A673 (cell line): ENCODE results near the gene MDK. TPM values are rescaled to one million over a fixed set of nuclear protein-coding genes. Genes with fewer than 3 reads are reported as not detected.

Source experiments
- BruUV-seq: library from RNA; stranded (reverse); fragments of 400-500 nt; replicated peaks from 2 replicates; lab custom pipeline; 2021; lab: Mats Ljungman, UMichigan
- CTCF ChIA-PET: fragments of 300-600 bp; sonication (Branson Sonifier 250); formaldehyde crosslinking; loops from one replicate; lab custom pipeline; 2022; ENCODE audit warnings: antibody characterized with exemption; lab: Charles Lee
- POLR2A ChIA-PET: fragments of 300-600 bp; sonication (Branson Sonifier 250); formaldehyde crosslinking; loops from one replicate; lab custom pipeline; 2022; ENCODE audit warnings: antibody characterized with exemption; ENCODE audit not compliant: low non-redundant PET; lab: Charles Lee
- DNase-seq: peaks from one replicate; pipeline ENCODE4 v3.0.0-alpha.2; 2015; ENCODE audit warnings: low spot score
- H3K27ac ChIP-seq: fragments of 200-600 bp; sonication (generic); 2 replicates; pipeline ENCODE4 v1.5.1; 2016; ENCODE audit warnings: mixed run types, low read depth, mild to moderate bottlenecking, mixed read lengths, antibody characterized with exemption, low read length; ENCODE audit not compliant: poor library complexity, severe bottlenecking
- H3K27me3 ChIP-seq: fragments of 200-600 bp; sonication (generic); replicated peaks from 2 replicates; pipeline ENCODE4 v1.6.1; 2017; ENCODE audit warnings: mixed run types, low read depth, mild to moderate bottlenecking, mixed read lengths, antibody characterized with exemption, low read length; ENCODE audit not compliant: insufficient read depth, poor library complexity
- H3K36me3 ChIP-seq: fragments of 200-600 bp; sonication (generic); 2 replicates; pipeline ENCODE4 v1.6.1; 2016; ENCODE audit warnings: mixed run types, mild to moderate bottlenecking, mixed read lengths, antibody characterized with exemption, low read length; ENCODE audit not compliant: insufficient read depth, poor library complexity, severe bottlenecking
- H3K4me1 ChIP-seq: fragments of 200-600 bp; sonication (generic); 2 replicates; pipeline ENCODE4 v1.6.1; 2017; ENCODE audit warnings: mixed run types, mild to moderate bottlenecking, mixed read lengths, antibody characterized with exemption, low read length; ENCODE audit not compliant: insufficient read depth, poor library complexity, severe bottlenecking
- H3K4me3 ChIP-seq: fragments of 200-600 bp; sonication (generic); 2 replicates; pipeline ENCODE4 v1.5.1; 2016; ENCODE audit warnings: low read depth, mixed run types, mild to moderate bottlenecking, mixed read lengths, low read length; ENCODE audit not compliant: poor library complexity, severe bottlenecking
- H3K9me3 ChIP-seq: fragments of 200-600 bp; sonication (generic); 2 replicates; pipeline ENCODE4 v1.6.1; 2016; ENCODE audit warnings: mixed run types, low read depth, mild to moderate bottlenecking, mixed read lengths, antibody characterized with exemption, low read length; ENCODE audit not compliant: poor library complexity, severe bottlenecking
- CTCF ChIP-seq: fragments of 300-800, 200-600 bp; sonication (generic); conservative IDR thresholded peaks from 2 replicates; pipeline ENCODE4 v1.5.1; 2017; ENCODE audit warnings: low read depth, mild to moderate bottlenecking, antibody characterized with exemption, low read length, moderate library complexity, mixed read lengths
- EZH2 ChIP-seq: fragments of 200-600 bp; sonication (generic); IDR thresholded peaks from 2 replicates; pipeline ENCODE4 v1.6.1; 2017; ENCODE audit warnings: borderline replicate concordance, low read depth, mild to moderate bottlenecking, mixed read lengths, antibody characterized with exemption, low read length; ENCODE audit not compliant: poor library complexity, severe bottlenecking
- intact Hi-C: fragments of 100-400 bp; cut with micrococcal nuclease; formaldehyde crosslinking; loops from one replicate; pipeline ENCODE4 v1.10.0; 2022; ENCODE audit not compliant: unreplicated experiment
- total RNA-seq: library from RNA; stranded (reverse); gene quantifications from 2 replicates; pipeline ENCODE4 v1.2.3, GENCODE V29; 2021

Gene MDK
- total RNA-seq, 1 experiment from 2014 or later = 252 TPM

GRCh38 chr11:46350695-46351094, 30.8 kb upstream of the MDK start:
- Histone ChIP-seq H3K9me3 (no peaks in the 10 kb centered on the region), H3K36me3 (peaks cover 4% of the 10 kb centered on the region), H3K4me1 (peaks cover 60% of the 10 kb centered on the region), H3K27ac (peak overlapping the region; percentile 2), H3K27me3 (no peaks in the 10 kb centered on the region), H3K4me3 (no peak overlapping the region)
- CTCF ChIA-PET = interaction anchor here (0.5 to 2.8 kb wide), 5 partner anchors 10 to 289 kb away, joined by 5 to 27 read pairs (median 7); partner anchors contain the start of gene CHRM4
- intact Hi-C loops = no loop called here
- POLR2A ChIA-PET = no interaction called here
- no peak for DNase-seq
- no peak for TF ChIP-seq CTCF
- no peak for TF ChIP-seq EZH2
- BruUV-seq = no TSS peak

GRCh38 chr11:46351148-46351547, 30.3 kb upstream of the MDK start:
- BruUV-seq = no TSS peak
- TF ChIP-seq EZH2 = no peak
- TF ChIP-seq CTCF = no peak

GRCh38 chr11:46351606-46352005, 29.9 kb upstream of the MDK start:
- ChIA-PET CTCF (interaction anchor here (0.6 to 2.8 kb wide), 13 partner anchors 8 to 213 kb away, joined by 3 to 27 read pairs (median 6); partner anchors contain the start of gene CHRM4), POLR2A (interaction anchor here (1.0 kb wide), 1 partner anchor 9 kb away, joined by 3 read pairs; no protein-coding TSS in a partner anchor)
- no peaks in the 10 kb centered on the region for H3K27me3 ChIP-seq
- H3K9me3 ChIP-seq = no peaks in the 10 kb centered on the region
- intact Hi-C loops = no loop called here
- H3K27ac ChIP-seq = peak overlapping the region; percentile 45
- no peak overlapping the region for H3K4me3 ChIP-seq
- TF ChIP-seq CTCF = no peak
- no peak for TF ChIP-seq EZH2
- H3K4me1 ChIP-seq = peaks cover 60% of the 10 kb centered on the region
- peaks cover 9% of the 10 kb centered on the region for H3K36me3 ChIP-seq
- BruUV-seq = no TSS peak
- DNase-seq = no peak

More at GRCh38 chr11:46351148-46351547, 30.3 kb upstream of the MDK start:
- Histone ChIP-seq H3K36me3 (peaks cover 6% of the 10 kb centered on the region), H3K9me3 (no peaks in the 10 kb centered on the region), H3K4me3 (no peak overlapping the region), H3K27me3 (no peaks in the 10 kb centered on the region), H3K27ac (peak overlapping the region; percentile 45), H3K4me1 (peaks cover 60% of the 10 kb centered on the region)
- DNase-seq = no peak
- ChIA-PET POLR2A (no interaction called here), CTCF (interaction anchor here (0.5 to 2.8 kb wide), 6 partner anchors 10 to 289 kb away, joined by 5 to 27 read pairs (median 8); partner anchors contain the start of gene CHRM4)
- intact Hi-C loops = no loop called here
